ENCODE results near the gene MAPKAPK3. TPM values are rescaled to one million over a fixed set of nuclear protein-coding genes. Genes with fewer than 3 reads are reported as not detected.

The MAPKAPK3 gene
- total and polyA plus RNA-seq, 12 donors: 134 to 496 (median 328) TPM

DNA sequence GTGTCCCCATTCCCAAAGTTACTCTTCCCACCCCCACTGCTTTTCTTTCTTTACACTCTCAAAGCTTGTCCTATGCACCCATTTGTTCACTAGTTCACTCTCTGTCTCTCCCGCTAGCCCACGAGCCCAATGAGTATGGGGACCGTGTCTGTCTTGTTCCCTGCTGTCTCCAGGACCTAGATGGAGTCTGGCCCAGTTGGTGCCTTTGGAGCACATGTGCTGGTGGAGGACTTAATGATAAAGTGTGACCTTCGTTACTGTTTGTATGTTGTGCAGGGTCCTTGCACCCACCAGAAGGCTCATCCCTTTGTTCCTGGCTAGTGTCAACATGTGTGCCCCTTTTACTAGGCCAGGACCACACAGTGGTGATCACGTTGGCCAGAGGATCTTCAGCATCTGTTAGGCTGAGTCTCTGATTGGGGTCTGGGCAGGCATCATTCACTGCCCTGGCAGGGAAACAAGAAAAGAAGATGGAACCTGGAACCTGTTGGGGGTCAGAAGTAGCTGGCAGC is 12.8 kb upstream of the MAPKAPK3 start:
- Histone ChIP-seq H3K36me3 (peaks cover 0 to 56% (median 24%) of the 10 kb centered on the region in 9 donors), H3K27me3 (no peaks in the 10 kb centered on the region), H3K4me1 (peaks cover 35 to 100% (median 93%) of the 10 kb centered on the region in 9 donors), H3K27ac (peak overlapping the region; percentile 35 to 99 (median 98)), H3K9me3 (no peaks in the 10 kb centered on the region), H3K4me3 (no peak overlapping the region)
- TF ChIP-seq, protein P1, sequence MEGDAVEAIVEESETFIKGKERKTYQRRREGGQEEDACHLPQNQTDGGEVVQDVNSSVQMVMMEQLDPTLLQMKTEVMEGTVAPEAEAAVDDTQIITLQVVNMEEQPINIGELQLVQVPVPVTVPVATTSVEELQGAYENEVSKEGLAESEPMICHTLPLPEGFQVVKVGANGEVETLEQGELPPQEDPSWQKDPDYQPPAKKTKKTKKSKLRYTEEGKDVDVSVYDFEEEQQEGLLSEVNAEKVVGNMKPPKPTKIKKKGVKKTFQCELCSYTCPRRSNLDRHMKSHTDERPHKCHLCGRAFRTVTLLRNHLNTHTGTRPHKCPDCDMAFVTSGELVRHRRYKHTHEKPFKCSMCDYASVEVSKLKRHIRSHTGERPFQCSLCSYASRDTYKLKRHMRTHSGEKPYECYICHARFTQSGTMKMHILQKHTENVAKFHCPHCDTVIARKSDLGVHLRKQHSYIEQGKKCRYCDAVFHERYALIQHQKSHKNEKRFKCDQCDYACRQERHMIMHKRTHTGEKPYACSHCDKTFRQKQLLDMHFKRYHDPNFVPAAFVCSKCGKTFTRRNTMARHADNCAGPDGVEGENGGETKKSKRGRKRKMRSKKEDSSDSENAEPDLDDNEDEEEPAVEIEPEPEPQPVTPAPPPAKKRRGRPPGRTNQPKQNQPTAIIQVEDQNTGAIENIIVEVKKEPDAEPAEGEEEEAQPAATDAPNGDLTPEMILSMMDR (IDR thresholded peaks at IDR 0.05): no peak
- 68 to 69% methylated on average over 5 of the region's 5 CpGs for whole genome bisulfite sequencing, 2 donors
- ATAC-seq: no peak
- DNase-seq: peak in 1 of 2 donors; percentile 3
- intact Hi-C loops (cut with DNase I): no loop called here

- DNase-seq: peak; percentile 69 to 76
- Histone ChIP-seq H3K27me3 (no peaks in the 10 kb centered on the region), H3K9me3 (no peaks in the 10 kb centered on the region), H3K27ac (peak overlapping the region; percentile 35 to 99 (median 98)), H3K36me3 (peaks cover 0 to 64% (median 24%) of the 10 kb centered on the region in 9 donors), H3K4me3 (peak overlapping the region in 1 of 10 donors; percentile 88), H3K4me1 (peaks cover 34 to 100% (median 96%) of the 10 kb centered on the region in 9 donors)
- TF ChIP-seq, protein P1 (IDR thresholded peaks at IDR 0.05): no peak
- intact Hi-C loops (cut with DNase I): no loop called here
- peak in 7 of 8 donors; percentile 16 to 43 (median 34) for ATAC-seq
- WGBS, 2 donors: 54 to 62% methylated on average over 14 of the region's 14 CpGs
These were observed 12.0 kb upstream of the MAPKAPK3 start for GRCh38 chr3:50604628-50605588.

- intact Hi-C loops (cut with DNase I): no loop called here
- DNase-seq: peak in 1 of 2 donors; percentile 10
- no peaks in the 10 kb centered on the region for H3K27me3 ChIP-seq
- ATAC-seq: no peak
- no peaks in the 10 kb centered on the region for H3K9me3 ChIP-seq
- WGBS, 2 donors: 58 to 64% methylated on average over 5 of the region's 5 CpGs
- peak overlapping the region in 9 of 10 donors; percentile 61 to 99 (median 99) for H3K27ac ChIP-seq
- H3K4me3 ChIP-seq: peak overlapping the region in 1 of 10 donors; percentile 88
- peaks cover 0 to 69% (median 24%) of the 10 kb centered on the region in 9 donors for H3K36me3 ChIP-seq
- TF ChIP-seq, protein P1 (IDR thresholded peaks at IDR 0.05): no peak
- peaks cover 29 to 100% (median 96%) of the 10 kb centered on the region in 9 donors for H3K4me1 ChIP-seq
These were observed 11.0 kb upstream of the MAPKAPK3 start for GRCh38 chr3:50605901-50606326.

DNA sequence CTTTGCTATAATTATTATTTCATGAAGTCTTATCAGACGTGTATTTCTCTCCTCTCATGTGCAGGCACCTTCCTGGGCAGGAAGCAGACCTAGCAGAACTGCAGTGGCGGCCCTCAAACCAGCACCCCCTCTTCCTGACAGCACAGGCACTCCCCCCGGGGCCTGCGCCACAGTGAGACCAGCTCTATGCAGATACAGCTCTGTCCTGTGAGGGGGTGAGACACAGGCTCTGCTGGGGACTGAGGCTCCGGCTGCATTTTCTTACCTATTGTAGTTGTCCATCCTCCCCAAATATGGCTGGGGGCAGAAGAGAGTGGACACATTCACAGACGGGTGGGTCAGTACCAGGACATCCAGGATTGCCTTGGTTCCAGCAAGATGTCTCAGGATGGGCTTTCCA is 10.4 kb upstream of the MAPKAPK3 start:
- 56 to 65% methylated on average over 6 of the region's 6 CpGs for WGBS, 2 donors

More for the DNA sequence above, 10.4 kb upstream of the MAPKAPK3 start:
- Histone ChIP-seq H3K4me1 (peaks cover 25 to 100% (median 92%) of the 10 kb centered on the region in 9 donors), H3K27ac (peak overlapping the region in 9 of 10 donors; percentile 61 to 99 (median 99)), H3K36me3 (peaks cover 0 to 69% (median 24%) of the 10 kb centered on the region in 9 donors), H3K27me3 (no peaks in the 10 kb centered on the region), H3K4me3 (peak overlapping the region in 4 of 10 donors; percentile 1 to 88 (median 36)), H3K9me3 (no peaks in the 10 kb centered on the region)
- TF ChIP-seq, protein P1 (IDR thresholded peaks at IDR 0.05): no peak
- ATAC-seq: no peak
- intact Hi-C loops (cut with DNase I): no loop called here
- peak in 1 of 2 donors; percentile 6 for DNase-seq

All from heart right ventricle (tissue), 16 donors.